HepG2 (cell line): ENCODE measurements around the gene ARHGAP21. TPM values are rescaled to one million over a fixed set of nuclear protein-coding genes. Genes with fewer than 3 reads are reported as not detected.

Experiments
- ATAC-seq: fragments of 200-7000 bp; cut with Tn5 transposase; 3 replicates; pipeline ENCODE4 v1.9.1; 2020; ENCODE audit warnings: mild to moderate bottlenecking, moderate library complexity
- BruUV-seq: library from RNA; stranded (reverse); fragments of 400-500 nt; replicated peaks from 2 replicates; lab custom pipeline; 2021; lab: Mats Ljungman, UMichigan
- CTCF ChIA-PET: fragments of 300-600 bp; formaldehyde crosslinking; extraction: SDS; loops from one replicate; lab custom pipeline; 2021; ENCODE audit warnings: low total read pairs, inconsistent platforms, low intra/inter-chr PET ratio; lab: Yijun Ruan, JAX
- POLR2A ChIA-PET: fragments of 350-600 bp; sonication (Branson Sonifier 250); formaldehyde crosslinking; loops from one replicate; lab custom pipeline; 2020; ENCODE audit warnings: antibody characterized with exemption, inconsistent platforms; lab: Yijun Ruan, JAX
- DNase-seq: peaks from one replicate; pipeline ENCODE4 v3.0.0-alpha.2; 2015; ENCODE audit warnings: low spot score
- FAIRE-seq: peaks from 3 replicates; lab custom pipeline; 2011; peaks lifted over from hg19 to GRCh38; lab: Jason Lieb, UNC
- H2AFZ ChIP-seq: one replicate; pipeline ENCODE4 v1.6.1; 2011; ENCODE audit warnings: low read length, inconsistent platforms
- H3K27ac ChIP-seq: fragments of 300-600 bp; 3 replicates; pipeline ENCODE4 v1.8.0; 2011; ENCODE audit warnings: mixed run types, mild to moderate bottlenecking, mixed read lengths, low read length, inconsistent platforms; ENCODE audit not compliant: insufficient read depth; ENCODE audit errors: extremely low read length
- H3K27me3 ChIP-seq, 2 experiments: fragments of 200-600 bp in 1 of 2; 2 replicates in 1 of 2; 3 replicates in 1 of 2; pipeline versions ENCODE4 v1.6.0 to v1.8.0; 2011; ENCODE audit warnings: low read length in 2 of 2, mild to moderate bottlenecking in 2 of 2, moderate library complexity in 2 of 2, inconsistent platforms in 1 of 2; ENCODE audit not compliant: insufficient read depth in 2 of 2, control insufficient read depth in 1 of 2
- H3K36me3 ChIP-seq, 2 experiments: fragments of 200-600 bp in 1 of 2; replicated peaks in 1 of 2; 2 replicates in 1 of 2; 3 replicates in 1 of 2; pipeline versions ENCODE4 v1.5.1 to v1.8.0; 2011; ENCODE audit warnings: low read length in 2 of 2, inconsistent platforms in 1 of 2; ENCODE audit not compliant: insufficient read depth in 2 of 2, control insufficient read depth in 1 of 2
- H3K4me1 ChIP-seq: 2 replicates; pipeline ENCODE4 v1.5.1; 2012; ENCODE audit warnings: low read length, inconsistent platforms; ENCODE audit not compliant: insufficient read depth
- H3K4me2 ChIP-seq: 2 replicates; pipeline ENCODE4 v1.6.0; 2011; ENCODE audit warnings: low read depth, low read length, inconsistent platforms
- H3K4me3 ChIP-seq, 3 experiments: fragments of 200-600 bp in 1 of 3; sonication (generic), shearing (Covaris generic) in 1 of 3; replicated peaks in 1 of 3; 2 replicates each; pipeline ENCODE4 v1.5.1; 2011 to 2016; ENCODE audit warnings: low read length in 3 of 3, inconsistent platforms in 2 of 3, low read depth in 2 of 3, mild to moderate bottlenecking in 2 of 3, control low read depth in 1 of 3, mixed read lengths in 1 of 3; ENCODE audit not compliant: insufficient read depth in 1 of 3
- H3K79me2 ChIP-seq: one replicate; pipeline ENCODE4 v1.6.1; 2011; ENCODE audit warnings: low read length, inconsistent platforms; ENCODE audit not compliant: insufficient read depth
- H3K9ac ChIP-seq: 2 replicates; pipeline ENCODE4 v1.6.0; 2011; ENCODE audit warnings: mild to moderate bottlenecking, low read depth, low read length, inconsistent platforms; ENCODE audit not compliant: insufficient read depth
- H3K9me3 ChIP-seq: 2 replicates; pipeline ENCODE4 v1.5.1; 2012; ENCODE audit warnings: mild to moderate bottlenecking, low read length
- H4K20me1 ChIP-seq: 2 replicates; pipeline ENCODE4 v1.6.0; 2011; ENCODE audit warnings: inconsistent platforms, mild to moderate bottlenecking, low read length, moderate library complexity; ENCODE audit not compliant: insufficient read depth
- ATF7-NPFF ChIP-seq: sonication (generic); formaldehyde crosslinking; IDR thresholded peaks from 2 replicates; pipeline ENCODE4 v1.8.1; 2023; ENCODE audit warnings: mild to moderate bottlenecking, low read depth, missing genetic modification reagents, moderate library complexity
- BHLHE40 ChIP-seq: IDR thresholded peaks from 2 replicates; pipeline ENCODE4 v1.6.1; 2011; ENCODE audit warnings: low read length, improper control_type of control experiment
- CC2D1A ChIP-seq: sonication (generic); formaldehyde crosslinking; IDR thresholded peaks from 2 replicates; pipeline ENCODE4 v1.8.1; 2023; ENCODE audit warnings: mild to moderate bottlenecking, missing genetic modification reagents
- IRF1 ChIP-seq: sonication (generic); formaldehyde crosslinking; IDR thresholded peaks from 2 replicates; pipeline ENCODE4 v1.4.0; 2020; ENCODE audit warnings: low read depth, mild to moderate bottlenecking, missing genetic modification reagents
- KLF16 ChIP-seq, 2 experiments: sonication (generic) in 1 of 2; formaldehyde crosslinking in 1 of 2; IDR thresholded peaks; 2 replicates each; pipeline versions ENCODE4 v1.6.1 to v1.8.0; 2016 to 2023; ENCODE audit warnings: missing genetic modification reagents in 2 of 2, missing compliant biosample characterization in 1 of 2
- NCOA2 ChIP-seq: sonication (generic); formaldehyde crosslinking; IDR thresholded peaks from 2 replicates; pipeline ENCODE4 v1.8.0; 2022; ENCODE audit warnings: inconsistent platforms
- NFAT5 ChIP-seq: sonication (generic); formaldehyde crosslinking; IDR thresholded peaks from 2 replicates; pipeline ENCODE4 v1.4.0; 2020; ENCODE audit warnings: missing genetic modification reagents
- NFYC ChIP-seq: IDR thresholded peaks from 2 replicates; pipeline ENCODE4 v1.6.1; 2016; ENCODE audit warnings: missing genetic modification reagents, missing compliant biosample characterization
- RFXANK ChIP-seq: IDR thresholded peaks from 2 replicates; pipeline ENCODE4 v1.6.1; 2016
- SOX6 ChIP-seq, 2 experiments: fragments of 450-650 bp in 1 of 2; sonication (generic) in 1 of 2; formaldehyde crosslinking in 1 of 2; IDR thresholded peaks; 2 replicates each; pipeline versions ENCODE4 v1.4.0 to v1.6.1; 2017 to 2020; ENCODE audit warnings: antibody characterized with exemption in 1 of 2, mild to moderate bottlenecking in 1 of 2, missing genetic modification reagents in 1 of 2
- TMF1 ChIP-seq: sonication (generic); formaldehyde crosslinking; IDR thresholded peaks from 2 replicates; pipeline ENCODE4 v1.8.1; 2022; ENCODE audit warnings: low read depth, missing genetic modification reagents
- TRAFD1 ChIP-seq: sonication (generic); formaldehyde crosslinking; IDR thresholded peaks from 2 replicates; pipeline ENCODE4 v1.5.1; 2020; ENCODE audit warnings: missing genetic modification reagents, mild to moderate bottlenecking, borderline replicate concordance
- ZEB1 ChIP-seq: IDR thresholded peaks from 2 replicates; pipeline ENCODE4 v1.6.1; 2012; ENCODE audit warnings: mild to moderate bottlenecking, low read depth, inconsistent platforms; ENCODE audit not compliant: insufficient replicate concordance
- ZFP36 ChIP-seq: fragments of 150-350 bp; IDR thresholded peaks from 2 replicates; pipeline ENCODE4 v1.6.1; 2018; ENCODE audit warnings: borderline replicate concordance, low read length, low read depth; ENCODE audit not compliant: partially characterized antibody
- ZNF496 ChIP-seq: sonication (generic); formaldehyde crosslinking; IDR thresholded peaks from 2 replicates; pipeline ENCODE4 v1.8.1; 2023; ENCODE audit warnings: mild to moderate bottlenecking, moderate library complexity, missing genetic modification reagents; ENCODE audit not compliant: insufficient replicate concordance
- ZNF558 ChIP-seq: sonication (generic); formaldehyde crosslinking; IDR thresholded peaks from 2 replicates; pipeline ENCODE4 v1.9.0; 2022; ENCODE audit warnings: mild to moderate bottlenecking, missing genetic modification reagents, borderline replicate concordance
- ZNF724P ChIP-seq: sonication (generic); formaldehyde crosslinking; IDR thresholded peaks from 2 replicates; pipeline ENCODE4 v1.8.0; 2022; ENCODE audit warnings: missing genetic modification reagents, borderline replicate concordance
- ZNF766 ChIP-seq: sonication (generic); formaldehyde crosslinking; IDR thresholded peaks from 2 replicates; pipeline ENCODE4 v1.5.0; 2020; ENCODE audit warnings: missing genetic modification reagents, borderline replicate concordance
- ZSCAN12 ChIP-seq: sonication (generic); formaldehyde crosslinking; IDR thresholded peaks from 2 replicates; pipeline ENCODE4 v1.9.0; 2021; ENCODE audit warnings: mild to moderate bottlenecking, missing genetic modification reagents
- WGBS: methylation state at CpG from one replicate; pipeline ENCODE4 v1.1.6; 2017; ENCODE audit warnings: low lambda C conversion rate; 5-methylcytosine and 5-hydroxymethylcytosine counted together
- in situ Hi-C: cut with HindIII; loops from 2 replicates; pipeline ENCODE4 v1.10.0; 2017; ENCODE audit warnings: low pct_unique_long_range_greater_than_20kb; ENCODE audit not compliant: extremely low pct_ligation_motif_present
- intact Hi-C: fragments of 100-400 bp; cut with micrococcal nuclease; formaldehyde crosslinking; loops from one replicate; pipeline ENCODE4 v1.10.0; 2022; ENCODE audit not compliant: unreplicated experiment
- polyA plus RNA-seq, 8 experiments: library from polyadenylated mRNA; depleted of rRNA in 3 of 8; stranded (reverse) in 7 of 8; unstranded in 1 of 8; fragments of >200 nt; fragmentation: Illumina TruSeq in 4 of 8; extraction: Trizol in 4 of 8; gene quantifications; 2 replicates each; pipeline versions ENCODE4 v1.2.1 to v1.2.3, GENCODE V29; 2011 to 2016; ENCODE audit warnings: low read depth in 4 of 8, missing spikeins in 1 of 8, mixed read lengths in 1 of 8; ENCODE audit not compliant: insufficient read depth in 1 of 8
- total RNA-seq, 5 experiments: library from RNA; depleted of rRNA; stranded (reverse); fragments of >200 nt; fragmentation: Illumina TruSeq; extraction: Trizol; gene quantifications; 2 replicates each; pipeline ENCODE4 v1.2.3, GENCODE V29; 2016; ENCODE audit warnings: low read depth in 1 of 5

ARHGAP21 gene
- total and polyA plus RNA-seq, 2 of the 13 experiments (the other 11 are each of a cell fraction or from before 2014, with no cell fraction given): 23.9 to 26.6 TPM

GRCh38 chr10:24748214-24748613, 24.5 kb upstream of the ARHGAP21 start:
- in situ Hi-C loops: no loop called here
- BruUV-seq: no TSS peak
- intact Hi-C loops: no loop called here
- TF ChIP-seq ZNF496 (CRISPR knock-in tag) (no peak), IRF1 (no peak), ZNF766 (CRISPR knock-in tag) (no peak), NCOA2 (no peak), NFYC (CRISPR knock-in tag) (no peak), ZFP36 (no peak), RFXANK (CRISPR knock-in tag) (no peak), BHLHE40 (no peak), ATF7-NPFF (CRISPR knock-in tag) (no peak), ZNF558 (CRISPR knock-in tag) (no peak), ZNF724P (CRISPR knock-in tag) (no peak), KLF16 (CRISPR knock-in tag; IDR thresholded peaks at IDR 0.05) (no peak), CC2D1A (no peak), NFAT5 (CRISPR knock-in tag) (no peak), SOX6 (IDR thresholded peaks at IDR 0.05) (no peak), SOX6 (CRISPR knock-in tag; IDR thresholded peaks at IDR 0.05) (no peak), ZSCAN12 (CRISPR knock-in tag) (no peak), TMF1 (CRISPR knock-in tag) (no peak), ZEB1 (no peak), TRAFD1 (CRISPR knock-in tag) (no peak)

More at GRCh38 chr10:24748214-24748613, 24.5 kb upstream of the ARHGAP21 start:
- H3K9ac ChIP-seq: no peak overlapping the region
- no peak overlapping the region for H3K27ac ChIP-seq
- no peaks in the 10 kb centered on the region for H3K79me2 ChIP-seq
- DNase-seq (no peak), ATAC-seq (no peak), FAIRE-seq (no peak)
- no peak overlapping the region for H3K4me3 ChIP-seq
- no peaks in the 10 kb centered on the region for H4K20me1 ChIP-seq
- no peak overlapping the region for H3K4me2 ChIP-seq
- no peaks in the 10 kb centered on the region for H3K36me3 ChIP-seq
- ChIA-PET POLR2A (no interaction called here), CTCF (no interaction called here)
- no peak overlapping the region for H2AFZ ChIP-seq
- H3K9me3 ChIP-seq: no peaks in the 10 kb centered on the region
- H3K27me3 ChIP-seq: no peaks in the 10 kb centered on the region
- WGBS: 30% methylated on average over 4 of the region's 4 CpGs
- no peaks in the 10 kb centered on the region for H3K4me1 ChIP-seq
